Uterus (tissue), 4 donors: ENCODE measurements around the gene KCNQ1OT1. TPM values are rescaled to one million over a fixed set of nuclear protein-coding genes. Genes with fewer than 3 reads are reported as not detected.

Experiments
- DNase-seq, 2 donors: peaks; one replicate each; pipeline ENCODE4 v3.0.0-alpha.2; 2019 to 2020
- H3K27ac ChIP-seq, 2 donors: fragments of 200-600 bp; sonication (generic); 1 replicate in 1 of 2; 2 replicates in 1 of 2; pipeline ENCODE4 v1.5.1; 2016 to 2018
- H3K27me3 ChIP-seq, 2 donors: fragments of 200-600 bp; sonication (generic); one replicate each; pipeline ENCODE4 v1.5.1; 2018 to 2019; ENCODE audit warnings: control low read depth in 1 of 2
- H3K36me3 ChIP-seq, 2 donors: fragments of 200-600 bp; sonication (generic); one replicate each; pipeline ENCODE4 v1.5.1; 2019; ENCODE audit warnings: control low read depth in 1 of 2
- H3K4me1 ChIP-seq, 2 donors: fragments of 200-600 bp; sonication (generic); one replicate each; pipeline ENCODE4 v1.5.1; 2018 to 2019; ENCODE audit warnings: control low read depth in 1 of 2
- H3K4me3 ChIP-seq, 2 donors: fragments of 200-600 bp; sonication (generic); 1 replicate in 1 of 2; 2 replicates in 1 of 2; pipeline ENCODE4 v1.5.1; 2018 to 2019; ENCODE audit warnings: mild to moderate bottlenecking in 1 of 2
- H3K9me3 ChIP-seq, 2 donors: fragments of 200-600 bp; sonication (generic); one replicate each; pipeline ENCODE4 v1.5.1; 2019; ENCODE audit warnings: control low read depth in 1 of 2
- CTCF ChIP-seq, 4 experiments: fragments of 200-600 bp in 2 of 4; fragments of 450-650 bp in 2 of 4; sonication (generic) in 2 of 4; IDR thresholded peaks; one replicate each; pipeline ENCODE4 v1.5.1; 2016 to 2019; ENCODE audit warnings: antibody characterized with exemption in 4 of 4, mild to moderate bottlenecking in 2 of 4, moderate library complexity in 1 of 4
- POLR2A ChIP-seq, 2 donors: fragments of 450-650 bp; IDR thresholded peaks; one replicate each; pipeline ENCODE4 v1.6.1; 2016; ENCODE audit warnings: antibody characterized with exemption in 2 of 2, mild to moderate bottlenecking in 1 of 2, moderate library complexity in 1 of 2
- intact Hi-C: fragments of 100-400 bp; cut with DNase I; formaldehyde crosslinking; loops from one replicate; pipeline ENCODE4 v1.15.1; 2023; ENCODE audit warnings: low total_unique reads
- total RNA-seq, 4 donors: library from RNA; depleted of rRNA in 3 of 4; stranded (reverse); fragments of >200 nt in 3 of 4; gene quantifications; one replicate each; pipeline versions ENCODE4 v1.1.0 to v1.2.4, GENCODE V29; 2014 to 2023
- donor health status: DM: yes; HTN: yes; CAD: no.

Gene KCNQ1OT1
- total RNA-seq, 4 donors from 2014 or later, result 2.6 to 19.4 (median 10.9) TPM

GRCh38 chr11:2694495-2694894 lies 5.3 kb downstream of the KCNQ1OT1 start:
- DNase-seq, result peak in 1 of 2 donors; percentile 3
- no peaks in the 10 kb centered on the region for H3K27me3 ChIP-seq
- TF ChIP-seq POLR2A (IDR thresholded peaks at IDR 0.05), result no peak
- TF ChIP-seq CTCF (IDR thresholded peaks at IDR 0.05), result no peak
- no peaks in the 10 kb centered on the region for H3K36me3 ChIP-seq
- intact Hi-C loops, result no loop called here
- H3K9me3 ChIP-seq, result no peaks in the 10 kb centered on the region
- no peak overlapping the region for H3K27ac ChIP-seq
- no peak overlapping the region for H3K4me3 ChIP-seq
- H3K4me1 ChIP-seq, result no peaks in the 10 kb centered on the region

- peak in 1 of 2 donors; percentile 7 for DNase-seq
- intact Hi-C loops, result no loop called here
- Histone ChIP-seq H3K27ac (no peak overlapping the region), H3K27me3 (no peaks in the 10 kb centered on the region), H3K9me3 (no peaks in the 10 kb centered on the region), H3K4me1 (no peaks in the 10 kb centered on the region), H3K4me3 (no peak overlapping the region), H3K36me3 (no peaks in the 10 kb centered on the region)
- TF ChIP-seq POLR2A (IDR thresholded peaks at IDR 0.05) (no peak), CTCF (IDR thresholded peaks at IDR 0.05) (no peak)
Observed at GRCh38 chr11:2693271-2694261, 6.2 kb downstream of the KCNQ1OT1 start.

GRCh38 chr11:2691991-2692875 lies 7.6 kb downstream of the KCNQ1OT1 start:
- H3K4me1 ChIP-seq, result no peaks in the 10 kb centered on the region
- no peak overlapping the region for H3K27ac ChIP-seq
- H3K36me3 ChIP-seq, result no peaks in the 10 kb centered on the region
- H3K9me3 ChIP-seq, result no peaks in the 10 kb centered on the region
- H3K27me3 ChIP-seq, result no peaks in the 10 kb centered on the region
- peak in 2 of 4 experiments; percentile 18 to 23 for TF ChIP-seq CTCF (IDR thresholded peaks at IDR 0.05)
- no peak for TF ChIP-seq POLR2A (IDR thresholded peaks at IDR 0.05)
- no peak overlapping the region for H3K4me3 ChIP-seq
- DNase-seq, result peak in 1 of 2 donors; percentile 20
- intact Hi-C loops, result no loop called here

- TF ChIP-seq POLR2A (IDR thresholded peaks at IDR 0.05) (no peak), CTCF (IDR thresholded peaks at IDR 0.05) (no peak)
- no peaks in the 10 kb centered on the region for H3K4me1 ChIP-seq
- DNase-seq, result peak in 1 of 2 donors; percentile 9
- no peak overlapping the region for H3K27ac ChIP-seq
- no peaks in the 10 kb centered on the region for H3K27me3 ChIP-seq
- H3K9me3 ChIP-seq, result no peaks in the 10 kb centered on the region
- H3K4me3 ChIP-seq, result no peak overlapping the region
- H3K36me3 ChIP-seq, result no peaks in the 10 kb centered on the region
- intact Hi-C loops, result no loop called here
Observed at GRCh38 chr11:2691355-2691761, 8.4 kb downstream of the KCNQ1OT1 start.
